Effector CD8-positive, alpha-beta T cell (primary cell): Measurements from ENCODE around the gene PMF1.
A peak's percentile ranks its signal among the peaks of the same experiment; 100 is the strongest.

Experiments
- DNase-seq: peaks from one replicate; lab custom pipeline; 2025; lab: John Stamatoyannopoulos, UW

Gene PMF1

GRCh38 chr1:156268336-156268735 is 55.5 kb downstream of the PMF1 start:
- DNase-seq, result no peak

GRCh38 chr1:156270314-156270713 is 57.5 kb downstream of the PMF1 start:
- no peak for DNase-seq

- no peak for DNase-seq
These were observed 63.7 kb downstream of the PMF1 start for GRCh38 chr1:156276532-156276931.

GRCh38 chr1:156276966-156277381 is 64.2 kb downstream of the PMF1 start:
- no peak for DNase-seq

GRCh38 chr1:156279837-156280236 is 67.0 kb downstream of the PMF1 start:
- DNase-seq, result no peak

- no peak for DNase-seq
These were observed 68.5 kb downstream of the PMF1 start for GRCh38 chr1:156281281-156281680.

- no peak for DNase-seq
These were observed 69.1 kb downstream of the PMF1 start for GRCh38 chr1:156281693-156282478.

- peak; percentile 89 for DNase-seq
These were observed 69.8 kb downstream of the PMF1 start, which contains the start of gene SMG5 for GRCh38 chr1:156282479-156283222. Gene SMG5, minus strand, starts transcription at chr1:156282825. Its CDS starts 145 bp downstream, at chr1:156282680.

- no peak for DNase-seq
These were observed 70.7 kb downstream of the PMF1 start for GRCh38 chr1:156283521-156283920.

- DNase-seq, result no peak
These were observed 71.3 kb downstream of the PMF1 start, which contains the start of gene TMEM79 for GRCh38 chr1:156284112-156284511. Gene TMEM79, plus strand, starts transcription at chr1:156284325. Its CDS starts 902 bp downstream, at chr1:156285227.

- no peak for DNase-seq
These were observed 72.0 kb downstream of the PMF1 start for GRCh38 chr1:156284757-156285156.

- DNase-seq, result no peak
These were observed 72.6 kb downstream of the PMF1 start for GRCh38 chr1:156285437-156285836.

GRCh38 chr1:156286061-156286460 is 73.3 kb downstream of the PMF1 start:
- DNase-seq, result no peak
